DOHH2 (cell line): ENCODE results near the gene MICAL2.

Experiments used
- H3F3A ChIP-seq: fragments of 200-600 bp; sonication (generic), shearing (Covaris generic); 2 replicates; pipeline ENCODE4 v1.6.0; 2016; ENCODE audit warnings: antibody characterized with exemption, mild to moderate bottlenecking; ENCODE audit not compliant: control insufficient read depth, insufficient read depth
- H3K27ac ChIP-seq: fragments of 200-600 bp; sonication (generic); 2 replicates; pipeline ENCODE4 v1.5.1; 2014; ENCODE audit warnings: low read depth, mild to moderate bottlenecking, low read length, moderate library complexity
- H3K27me3 ChIP-seq: fragments of 200-600 bp; sonication (generic); 2 replicates; pipeline ENCODE4 v1.6.1; 2014; ENCODE audit warnings: mild to moderate bottlenecking, low read length, mixed read lengths; ENCODE audit not compliant: control insufficient read depth
- H3K36me3 ChIP-seq: fragments of 200-600 bp; sonication (generic); 2 replicates; pipeline ENCODE4 v1.6.1; 2014; ENCODE audit warnings: mild to moderate bottlenecking, low read length, moderate library complexity, mixed read lengths; ENCODE audit not compliant: control insufficient read depth
- H3K4me1 ChIP-seq: fragments of 200-600 bp; sonication (generic); 2 replicates; pipeline ENCODE4 v1.6.1; 2014; ENCODE audit warnings: mild to moderate bottlenecking, low read length, mixed read lengths; ENCODE audit not compliant: control insufficient read depth
- H3K4me2 ChIP-seq: fragments of 200-600 bp; sonication (generic); 2 replicates; pipeline ENCODE4 v1.6.0; 2014; ENCODE audit warnings: mild to moderate bottlenecking, low read length, moderate library complexity
- H3K4me3 ChIP-seq: fragments of 200-600 bp; sonication (generic); 2 replicates; pipeline ENCODE4 v1.5.1; 2014; ENCODE audit warnings: mild to moderate bottlenecking, low read length, mixed read lengths
- H3K79me2 ChIP-seq: fragments of 200-600 bp; sonication (generic); 2 replicates; pipeline ENCODE4 v1.6.1; 2014; ENCODE audit warnings: mild to moderate bottlenecking, low read length, mixed read lengths; ENCODE audit not compliant: control insufficient read depth
- H3K9me2 ChIP-seq: fragments of 200-600 bp; sonication (generic); replicated peaks from 2 replicates; pipeline ENCODE4 v1.6.1; 2014; ENCODE audit warnings: mild to moderate bottlenecking, low read length, mixed read lengths; ENCODE audit not compliant: control insufficient read depth
- H3K9me3 ChIP-seq: fragments of 200-600 bp; sonication (generic); 2 replicates; pipeline ENCODE4 v1.6.1; 2014; ENCODE audit warnings: antibody characterized with exemption, low read length, mixed read lengths; ENCODE audit not compliant: control insufficient read depth, insufficient read depth
- H4K20me1 ChIP-seq: fragments of 200-600 bp; sonication (generic); 2 replicates; pipeline ENCODE4 v1.6.0; 2014; ENCODE audit warnings: low read depth, mild to moderate bottlenecking, antibody characterized with exemption, low read length, moderate library complexity; ENCODE audit not compliant: control insufficient read depth, insufficient read depth
- EZH2phosphoT487 ChIP-seq: fragments of 200-600 bp; sonication (generic); IDR thresholded peaks from 2 replicates; pipeline ENCODE4 v1.6.1; 2017; ENCODE audit warnings: borderline replicate concordance, mild to moderate bottlenecking, antibody characterized with exemption, low read length, moderate library complexity, mixed read lengths
- TF ChIP-seq, protein P1 (sequence below): fragments of 200-600 bp; sonication (generic); IDR thresholded peaks from one replicate; pipeline ENCODE4 v1.5.1; 2014; ENCODE audit warnings: antibody characterized with exemption, mild to moderate bottlenecking, low read depth, low read length; ENCODE audit not compliant: poor library complexity, severe bottlenecking

Gene MICAL2

DNA sequence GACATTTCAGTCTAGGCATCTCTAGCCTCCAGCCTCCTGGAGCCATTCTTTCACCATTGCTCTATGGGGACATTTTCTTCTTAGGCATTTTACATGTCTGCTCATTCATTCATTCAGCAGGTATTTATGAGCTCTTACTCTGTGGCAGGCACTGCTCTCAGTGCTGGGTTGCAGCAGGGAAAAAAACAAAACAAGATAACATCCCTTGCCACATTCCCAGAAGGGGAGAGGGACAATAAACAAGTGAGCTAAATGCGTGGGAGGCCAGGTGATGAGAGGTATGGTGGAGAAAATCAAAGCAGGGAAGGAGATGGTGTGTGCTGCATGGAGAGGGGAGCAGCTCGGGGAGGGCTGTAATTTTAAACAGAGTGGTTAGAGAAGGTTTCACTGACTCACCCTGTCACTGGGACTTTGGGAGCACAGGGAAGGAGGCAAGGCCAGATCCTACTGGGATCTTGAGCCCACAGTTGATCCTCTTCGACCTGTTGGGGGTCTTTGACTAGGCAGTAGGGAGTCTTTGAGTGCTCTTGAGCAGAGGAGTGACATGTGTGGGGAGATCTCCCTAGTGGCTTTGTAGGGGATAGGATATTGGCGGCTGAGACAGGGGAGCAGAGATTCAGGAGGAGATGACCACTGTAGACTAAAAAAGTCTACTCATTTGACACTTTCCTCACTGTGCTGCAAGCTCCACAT is 17.0 kb downstream of the MICAL2 start:
- no peaks in the 10 kb centered on the region for H4K20me1 ChIP-seq
- TF ChIP-seq, protein P1, sequence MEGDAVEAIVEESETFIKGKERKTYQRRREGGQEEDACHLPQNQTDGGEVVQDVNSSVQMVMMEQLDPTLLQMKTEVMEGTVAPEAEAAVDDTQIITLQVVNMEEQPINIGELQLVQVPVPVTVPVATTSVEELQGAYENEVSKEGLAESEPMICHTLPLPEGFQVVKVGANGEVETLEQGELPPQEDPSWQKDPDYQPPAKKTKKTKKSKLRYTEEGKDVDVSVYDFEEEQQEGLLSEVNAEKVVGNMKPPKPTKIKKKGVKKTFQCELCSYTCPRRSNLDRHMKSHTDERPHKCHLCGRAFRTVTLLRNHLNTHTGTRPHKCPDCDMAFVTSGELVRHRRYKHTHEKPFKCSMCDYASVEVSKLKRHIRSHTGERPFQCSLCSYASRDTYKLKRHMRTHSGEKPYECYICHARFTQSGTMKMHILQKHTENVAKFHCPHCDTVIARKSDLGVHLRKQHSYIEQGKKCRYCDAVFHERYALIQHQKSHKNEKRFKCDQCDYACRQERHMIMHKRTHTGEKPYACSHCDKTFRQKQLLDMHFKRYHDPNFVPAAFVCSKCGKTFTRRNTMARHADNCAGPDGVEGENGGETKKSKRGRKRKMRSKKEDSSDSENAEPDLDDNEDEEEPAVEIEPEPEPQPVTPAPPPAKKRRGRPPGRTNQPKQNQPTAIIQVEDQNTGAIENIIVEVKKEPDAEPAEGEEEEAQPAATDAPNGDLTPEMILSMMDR, result no peak
- no peak for TF ChIP-seq EZH2phosphoT487
- no peaks in the 10 kb centered on the region for H3F3A ChIP-seq

DNA sequence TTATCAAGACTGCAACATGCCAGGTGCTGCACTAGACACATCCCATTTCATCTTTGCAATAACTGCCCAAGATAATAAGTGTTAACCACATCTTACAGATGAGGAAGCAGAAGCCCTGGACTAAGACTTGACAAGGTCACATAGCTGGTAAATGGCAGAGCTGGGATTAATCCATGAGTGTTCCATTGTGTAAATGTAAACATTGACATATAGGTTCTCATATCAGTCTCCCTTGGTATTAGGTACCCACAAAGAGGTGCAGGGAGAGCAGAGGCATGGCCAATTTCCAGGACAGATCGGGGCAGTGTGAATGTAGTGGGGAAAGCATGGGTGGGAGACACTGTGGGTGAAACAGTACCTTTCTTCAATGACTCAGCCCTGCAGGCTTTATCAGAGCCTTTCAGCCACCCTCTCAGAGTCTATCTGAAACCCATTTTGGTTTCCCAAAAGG is 17.9 kb downstream of the MICAL2 start:
- Histone ChIP-seq H4K20me1 (no peaks in the 10 kb centered on the region), H3F3A (no peaks in the 10 kb centered on the region), H3K9me3 (no peaks in the 10 kb centered on the region), H3K79me2 (no peaks in the 10 kb centered on the region), H3K9me2 (no peaks in the 10 kb centered on the region), H3K4me1 (no peaks in the 10 kb centered on the region), H3K4me2 (no peak overlapping the region), H3K27ac (no peak overlapping the region), H3K4me3 (no peak overlapping the region), H3K36me3 (no peaks in the 10 kb centered on the region), H3K27me3 (peaks cover 5% of the 10 kb centered on the region; the same call in 1 of the 2 replicates)
- TF ChIP-seq, protein P1, result no peak
- no peak for TF ChIP-seq EZH2phosphoT487

More for the DNA sequence above, 17.0 kb downstream of the MICAL2 start:
- H3K79me2 ChIP-seq, result no peaks in the 10 kb centered on the region
- no peaks in the 10 kb centered on the region for H3K4me1 ChIP-seq
- no peak overlapping the region for H3K27ac ChIP-seq
- H3K4me3 ChIP-seq, result no peak overlapping the region
- H3K27me3 ChIP-seq, result peaks cover 5% of the 10 kb centered on the region; the same call in 1 of the 2 replicates
- H3K4me2 ChIP-seq, result no peak overlapping the region
- no peaks in the 10 kb centered on the region for H3K9me2 ChIP-seq
- no peaks in the 10 kb centered on the region for H3K36me3 ChIP-seq
- H3K9me3 ChIP-seq, result no peaks in the 10 kb centered on the region

DNA sequence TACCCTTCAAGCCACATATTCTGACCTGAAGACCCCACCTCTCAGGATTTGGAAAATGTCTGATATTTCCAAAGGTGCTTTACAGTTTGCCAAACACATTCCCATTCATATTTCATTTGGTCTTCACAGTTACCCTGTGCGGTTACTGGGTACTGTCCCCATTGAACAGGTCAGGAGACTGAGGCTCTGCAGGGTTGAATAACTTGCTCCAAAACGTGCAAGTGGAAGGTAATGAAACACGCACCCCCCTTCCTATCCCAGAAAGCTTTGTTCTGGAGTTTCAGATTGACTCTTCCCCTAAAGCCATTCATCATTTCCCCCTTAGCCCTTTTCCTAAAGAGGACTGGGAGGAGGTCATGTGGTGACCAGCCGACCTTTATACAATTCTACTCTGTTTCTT is 18.8 kb downstream of the MICAL2 start:
- Histone ChIP-seq H3K27me3 (peaks cover 5% of the 10 kb centered on the region; the same call in 1 of the 2 replicates), H3K9me3 (no peaks in the 10 kb centered on the region), H3K9me2 (no peaks in the 10 kb centered on the region), H3K4me1 (no peaks in the 10 kb centered on the region), H4K20me1 (no peaks in the 10 kb centered on the region), H3K27ac (no peak overlapping the region), H3K4me3 (no peak overlapping the region), H3K36me3 (no peaks in the 10 kb centered on the region), H3K79me2 (no peaks in the 10 kb centered on the region), H3F3A (no peaks in the 10 kb centered on the region), H3K4me2 (no peak overlapping the region)
- TF ChIP-seq, protein P1, result no peak
- TF ChIP-seq EZH2phosphoT487, result no peak
